Smooth muscle cell (in vitro differentiated cells): ENCODE data around the gene PTPRZ1. TPM values are rescaled to one million over a fixed set of nuclear protein-coding genes. Genes with fewer than 3 reads are reported as not detected.

Experiments
- DNase-seq: peaks from one replicate; lab custom pipeline; 2025; ENCODE audit not compliant: unreplicated experiment; lab: John Stamatoyannopoulos, UW
- H2AFZ ChIP-seq: fragments of 200-600 bp; sonication (generic); 2 replicates; pipeline ENCODE4 v1.6.0; 2016; ENCODE audit warnings: antibody characterized with exemption, low read depth, mild to moderate bottlenecking
- H3F3A ChIP-seq: fragments of 200-600 bp; sonication (generic); 2 replicates; pipeline ENCODE4 v1.6.0; 2017; ENCODE audit warnings: antibody characterized with exemption, low read depth
- H3K27ac ChIP-seq: fragments of 200-600 bp; sonication (generic); 2 replicates; pipeline ENCODE4 v1.5.1; 2016; ENCODE audit warnings: low read depth, mild to moderate bottlenecking
- H3K27me3 ChIP-seq: fragments of 200-600 bp; sonication (generic); 2 replicates; pipeline ENCODE4 v1.6.1; 2016; ENCODE audit warnings: low read depth, mild to moderate bottlenecking
- H3K36me3 ChIP-seq: fragments of 200-600 bp; sonication (generic); 2 replicates; pipeline ENCODE4 v1.5.1; 2016; ENCODE audit warnings: low read depth
- H3K4me1 ChIP-seq: fragments of 200-600 bp; sonication (generic); 2 replicates; pipeline ENCODE4 v1.5.1; 2016; ENCODE audit warnings: low read depth
- H3K4me2 ChIP-seq: fragments of 200-600 bp; sonication (generic); 2 replicates; pipeline ENCODE4 v1.6.0; 2016; ENCODE audit warnings: mild to moderate bottlenecking
- H3K4me3 ChIP-seq: fragments of 200-600 bp; sonication (generic); 2 replicates; pipeline ENCODE4 v1.5.1; 2016; ENCODE audit warnings: mild to moderate bottlenecking
- H3K79me2 ChIP-seq: fragments of 200-600 bp; sonication (generic); 2 replicates; pipeline ENCODE4 v1.6.0; 2016; ENCODE audit warnings: low read depth, mild to moderate bottlenecking
- H3K9ac ChIP-seq: fragments of 200-600 bp; sonication (generic); 2 replicates; pipeline ENCODE4 v1.6.0; 2016; ENCODE audit warnings: low read depth
- H3K9me3 ChIP-seq: fragments of 200-600 bp; sonication (generic); replicated peaks from 2 replicates; pipeline ENCODE4 v1.5.1; 2016; ENCODE audit warnings: low read depth
- H4K20me1 ChIP-seq: fragments of 200-600 bp; sonication (generic); 2 replicates; pipeline ENCODE4 v1.6.0; 2016; ENCODE audit warnings: low read depth
- CTCF ChIP-seq: fragments of 200-600 bp; sonication (generic); IDR thresholded peaks from 2 replicates; pipeline ENCODE4 v1.5.1; 2017; ENCODE audit warnings: borderline replicate concordance, mild to moderate bottlenecking, antibody characterized with exemption; ENCODE audit not compliant: insufficient read depth, poor library complexity, severe bottlenecking
- WGBS: methylation state at CpG from one replicate; pipeline ENCODE4 v1.1.7; 2016; ENCODE audit warnings: low lambda C conversion rate; 5-methylcytosine and 5-hydroxymethylcytosine counted together
- polyA plus RNA-seq: library from polyadenylated mRNA; unstranded; fragments of >200 nt; fragmentation: Nextera tagmentation; extraction: Ambion mirVana; gene quantifications from 2 replicates; pipeline ENCODE4 v1.2.1, GENCODE V29; 2016
- total RNA-seq: library from RNA; depleted of rRNA; stranded (reverse); fragments of >200 nt; gene quantifications from 2 replicates; pipeline ENCODE4 v1.2.3, GENCODE V29; 2014

Gene PTPRZ1
- total and polyA plus RNA-seq, 2 experiments from 2014 or later, result 0.56 to 3.1 TPM

DNA sequence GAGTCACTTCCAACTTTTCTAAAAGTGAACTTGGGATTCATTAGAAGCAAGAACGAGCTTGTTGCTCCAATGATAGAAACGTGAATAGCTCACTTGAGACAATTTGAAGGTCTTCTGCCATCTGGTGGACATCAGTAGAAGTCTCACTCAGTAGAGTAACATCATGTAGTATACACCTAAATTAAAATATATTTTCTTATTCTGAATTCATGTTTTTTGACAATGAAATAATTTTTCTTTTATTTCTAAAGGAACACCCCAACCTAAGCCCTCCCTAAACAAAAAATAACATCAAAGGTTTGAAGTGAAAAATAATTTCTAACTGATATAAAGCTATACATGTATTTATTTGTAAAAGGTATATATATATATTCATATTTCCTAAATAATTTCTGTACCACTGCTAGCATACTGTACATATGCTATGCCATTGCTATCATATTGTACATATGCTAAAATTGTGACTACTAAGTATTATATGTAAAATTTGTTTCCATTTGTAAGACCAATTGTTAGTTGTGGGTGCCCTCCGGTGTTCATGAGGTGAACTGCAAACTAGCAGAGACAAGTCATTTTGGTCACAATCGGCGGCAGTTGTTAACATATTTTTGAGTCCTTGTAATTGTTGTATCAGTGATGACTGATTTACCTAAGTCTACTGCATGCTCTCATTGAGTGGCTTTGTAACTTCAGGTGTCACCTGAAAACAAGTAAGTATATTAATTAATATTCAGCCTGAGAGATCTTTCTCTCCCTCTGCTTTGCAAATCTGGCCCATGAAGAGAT is 121.9 kb downstream of the PTPRZ1 start:
- H3K4me1 ChIP-seq, result no peaks in the 10 kb centered on the region
- peak; percentile 62 for TF ChIP-seq CTCF
- H3K9ac ChIP-seq, result no peak overlapping the region
- no peak overlapping the region for H3K27ac ChIP-seq
- H4K20me1 ChIP-seq, result no peaks in the 10 kb centered on the region
- no peaks in the 10 kb centered on the region for H3K36me3 ChIP-seq
- H3K79me2 ChIP-seq, result no peaks in the 10 kb centered on the region
- no peak overlapping the region for H3K4me2 ChIP-seq
- no peak overlapping the region for H3K4me3 ChIP-seq
- H3K9me3 ChIP-seq, result no peaks in the 10 kb centered on the region
- no peak for DNase-seq
- WGBS, result 18% methylated on average over 5 of the region's 5 CpGs
- H2AFZ ChIP-seq, result no peak overlapping the region
- no peaks in the 10 kb centered on the region for H3K27me3 ChIP-seq
- no peaks in the 10 kb centered on the region for H3F3A ChIP-seq

- H3K79me2 ChIP-seq, result no peaks in the 10 kb centered on the region
- 63% methylated on average over 2 of the region's 2 CpGs for WGBS
- H3F3A ChIP-seq, result no peaks in the 10 kb centered on the region
- no peak for TF ChIP-seq CTCF
- H3K4me2 ChIP-seq, result no peak overlapping the region
- no peak overlapping the region for H2AFZ ChIP-seq
- no peak overlapping the region for H3K27ac ChIP-seq
- no peaks in the 10 kb centered on the region for H3K27me3 ChIP-seq
- H3K36me3 ChIP-seq, result no peaks in the 10 kb centered on the region
- DNase-seq, result no peak
- H4K20me1 ChIP-seq, result no peaks in the 10 kb centered on the region
- no peaks in the 10 kb centered on the region for H3K4me1 ChIP-seq
- no peaks in the 10 kb centered on the region for H3K9me3 ChIP-seq
- no peak overlapping the region for H3K9ac ChIP-seq
- no peak overlapping the region for H3K4me3 ChIP-seq
These were observed 133.7 kb downstream of the PTPRZ1 start for GRCh38 chr7:122006687-122007086.

DNA sequence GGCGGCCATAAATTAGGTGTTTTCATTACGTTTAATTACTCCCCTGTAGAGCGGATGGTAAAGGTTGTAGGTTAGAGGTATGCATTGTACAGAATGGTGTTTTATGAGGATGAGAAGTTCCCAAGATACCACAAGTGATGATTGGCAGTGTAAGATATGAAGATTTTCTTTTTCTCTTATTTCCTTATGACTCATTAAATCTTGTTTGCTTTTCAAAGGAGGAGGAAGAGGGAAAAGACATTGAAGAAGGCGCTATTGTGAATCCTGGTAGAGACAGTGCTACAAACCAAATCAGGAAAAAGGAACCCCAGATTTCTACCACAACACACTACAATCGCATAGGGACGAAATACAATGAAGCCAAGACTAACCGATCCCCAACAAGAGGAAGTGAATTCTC is 137.2 kb downstream of the PTPRZ1 start:
- no peak for DNase-seq
- Histone ChIP-seq H3K27me3 (no peaks in the 10 kb centered on the region), H3K27ac (no peak overlapping the region), H3K4me2 (no peak overlapping the region), H3F3A (no peaks in the 10 kb centered on the region), H3K9ac (no peak overlapping the region), H3K4me1 (no peaks in the 10 kb centered on the region), H2AFZ (no peak overlapping the region), H3K36me3 (no peaks in the 10 kb centered on the region), H3K79me2 (no peaks in the 10 kb centered on the region), H4K20me1 (no peaks in the 10 kb centered on the region), H3K9me3 (no peaks in the 10 kb centered on the region), H3K4me3 (no peak overlapping the region)
- 91% methylated on average over 7 of the region's 7 CpGs for WGBS
- no peak for TF ChIP-seq CTCF

GRCh38 chr7:122013065-122013464 is 140.1 kb downstream of the PTPRZ1 start:
- Histone ChIP-seq H4K20me1 (no peaks in the 10 kb centered on the region), H2AFZ (no peak overlapping the region), H3K4me2 (no peak overlapping the region), H3K4me3 (no peak overlapping the region), H3K27me3 (no peaks in the 10 kb centered on the region), H3K9ac (no peak overlapping the region), H3F3A (no peaks in the 10 kb centered on the region), H3K36me3 (no peaks in the 10 kb centered on the region), H3K27ac (no peak overlapping the region), H3K4me1 (no peaks in the 10 kb centered on the region), H3K9me3 (no peaks in the 10 kb centered on the region), H3K79me2 (no peaks in the 10 kb centered on the region)
- WGBS, result 87% methylated on average over 2 of the region's 2 CpGs
- no peak for TF ChIP-seq CTCF
- no peak for DNase-seq
